Muscle layer of colon (tissue), 2 donors: ENCODE data around the gene TRABD.
A peak's percentile ranks its signal among the peaks of the same experiment; 100 is the strongest.

Experiments
- H3K27ac ChIP-seq: one replicate; pipeline ENCODE4 v1.7.0; 2013; ENCODE audit warnings: low read depth, mild to moderate bottlenecking, low read length, moderate library complexity
- H3K27me3 ChIP-seq, 2 donors: one replicate each; pipeline ENCODE4 v1.7.0; 2013; ENCODE audit warnings: low read length in 2 of 2, mild to moderate bottlenecking in 2 of 2; ENCODE audit not compliant: insufficient read depth in 2 of 2, control insufficient read depth in 1 of 2
- H3K36me3 ChIP-seq: one replicate; pipeline ENCODE4 v1.7.0; 2013; ENCODE audit warnings: mild to moderate bottlenecking, low read length; ENCODE audit not compliant: insufficient read depth
- H3K4me1 ChIP-seq: one replicate; pipeline ENCODE4 v1.7.0; 2013; ENCODE audit warnings: mild to moderate bottlenecking, low read length; ENCODE audit not compliant: insufficient read depth
- H3K4me3 ChIP-seq, 2 donors: one replicate each; pipeline ENCODE4 v1.7.0; 2013; ENCODE audit warnings: low read length in 2 of 2, low read depth in 1 of 2, mild to moderate bottlenecking in 1 of 2, moderate library complexity in 1 of 2
- H3K9ac ChIP-seq: one replicate; pipeline ENCODE4 v1.7.0; 2013; ENCODE audit warnings: low read length
- H3K9me3 ChIP-seq: one replicate; pipeline ENCODE4 v1.7.0; 2013; ENCODE audit warnings: mild to moderate bottlenecking, low read length
- donor health status: abdominal sarcoma.
- donor health status: Adenocarcinoma of cecum.

The TRABD gene

DNA sequence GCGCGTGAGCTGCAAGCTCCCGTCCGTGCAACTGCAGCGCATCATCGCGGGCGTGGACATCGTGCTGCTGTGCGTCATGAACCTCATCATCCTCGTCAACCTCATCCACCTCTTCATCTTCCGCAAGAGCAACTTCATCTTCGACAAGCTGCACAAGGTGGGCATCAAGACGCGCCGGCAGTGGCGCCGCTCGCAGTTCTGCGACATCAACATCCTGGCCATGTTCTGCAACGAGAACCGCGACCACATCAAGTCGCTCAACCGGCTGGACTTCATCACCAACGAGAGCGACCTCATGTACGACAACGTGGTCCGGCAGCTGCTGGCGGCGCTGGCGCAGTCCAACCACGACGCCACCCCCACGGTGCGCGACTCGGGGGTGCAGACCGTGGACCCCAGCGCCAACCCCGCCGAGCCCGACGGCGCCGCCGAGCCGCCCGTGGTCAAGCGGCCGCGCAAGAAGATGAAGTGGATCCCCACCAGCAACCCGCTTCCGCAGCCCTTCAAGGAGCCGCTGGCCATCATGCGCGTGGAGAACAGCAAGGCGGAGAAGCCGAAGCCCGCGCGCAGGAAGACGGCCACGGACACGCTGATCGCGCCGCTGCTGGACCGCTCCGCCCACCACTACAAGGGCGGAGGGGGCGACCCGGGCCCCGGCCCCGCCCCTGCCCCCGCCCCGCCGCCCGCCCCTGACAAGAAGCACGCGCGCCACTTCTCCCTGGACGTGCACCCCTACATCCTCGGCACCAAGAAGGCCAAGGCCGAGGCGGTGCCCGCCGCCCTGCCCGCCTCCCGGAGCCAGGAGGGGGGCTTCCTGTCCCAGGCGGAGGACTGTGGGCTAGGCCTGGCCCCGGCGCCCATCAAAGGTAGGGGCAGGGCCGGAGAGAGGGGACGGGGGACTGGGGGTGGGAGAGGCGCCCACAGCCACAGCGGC is 7.9 kb upstream of the TRABD start:
- Histone ChIP-seq H3K9ac (no peak overlapping the region), H3K4me3 (no peak overlapping the region), H3K27ac (no peak overlapping the region), H3K27me3 (peaks cover 0 to 54% of the 10 kb centered on the region in 2 donors), H3K9me3 (no peaks in the 10 kb centered on the region), H3K4me1 (no peaks in the 10 kb centered on the region), H3K36me3 (no peaks in the 10 kb centered on the region)

- Histone ChIP-seq H3K9ac (no peak overlapping the region), H3K27me3 (peaks cover 0 to 52% of the 10 kb centered on the region in 2 donors), H3K27ac (no peak overlapping the region), H3K4me3 (no peak overlapping the region), H3K36me3 (no peaks in the 10 kb centered on the region), H3K4me1 (peaks cover under 1% of the 10 kb centered on the region), H3K9me3 (no peaks in the 10 kb centered on the region)
Measured at GRCh38 chr22:50178471-50178864, 7.2 kb upstream of the TRABD start.

- Histone ChIP-seq H3K4me3 (no peak overlapping the region), H3K27ac (no peak overlapping the region), H3K9ac (no peak overlapping the region), H3K9me3 (no peaks in the 10 kb centered on the region), H3K36me3 (no peaks in the 10 kb centered on the region), H3K27me3 (peaks cover 0 to 45% of the 10 kb centered on the region in 2 donors), H3K4me1 (peaks cover 7% of the 10 kb centered on the region)
Measured at GRCh38 chr22:50178871-50179869, 6.5 kb upstream of the TRABD start.

DNA sequence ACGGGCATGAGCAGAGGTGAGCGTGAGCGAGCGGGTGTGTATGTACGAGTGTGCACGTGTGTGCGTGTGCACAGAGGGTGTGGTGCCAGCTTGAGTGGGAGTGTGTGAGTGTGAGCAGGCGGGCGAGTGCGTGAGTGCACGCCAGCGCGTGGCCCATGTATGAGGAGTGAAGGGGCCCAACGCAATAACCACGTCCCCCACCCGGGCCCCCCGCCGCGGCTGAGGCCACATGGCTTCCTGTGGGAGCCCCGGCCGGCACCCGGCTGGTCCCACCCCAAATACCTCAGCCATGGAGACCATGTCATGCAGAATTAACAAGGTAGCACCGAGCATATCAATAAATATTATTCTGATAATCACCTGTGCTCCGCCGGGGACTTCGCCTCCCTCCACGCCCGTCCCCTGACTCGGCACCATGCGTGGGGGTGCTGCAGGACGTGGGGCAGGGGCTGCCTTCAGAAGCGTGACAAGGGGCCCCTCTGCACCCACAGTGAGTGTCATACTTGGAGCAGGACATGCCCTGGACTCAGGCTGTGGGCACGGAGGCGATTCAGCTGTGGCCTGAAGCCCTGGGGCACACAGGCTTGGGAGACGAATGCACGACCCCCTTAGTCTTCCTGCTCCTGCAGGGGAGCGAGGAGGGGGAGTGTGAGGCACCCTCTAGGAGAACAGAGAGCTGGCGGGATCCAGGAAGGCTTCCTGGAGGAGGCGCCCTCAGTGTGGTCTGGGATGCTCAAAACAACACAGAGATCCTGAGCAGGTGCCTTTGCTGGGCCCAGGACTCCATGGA is 5.6 kb upstream of the TRABD start:
- peaks cover 12% of the 10 kb centered on the region for H3K4me1 ChIP-seq

GRCh38 chr22:50180727-50181521 is 4.8 kb upstream of the TRABD start:
- Histone ChIP-seq H3K27ac (no peak overlapping the region), H3K36me3 (no peaks in the 10 kb centered on the region), H3K27me3 (peaks cover 0 to 42% of the 10 kb centered on the region in 2 donors), H3K4me1 (peaks cover 12% of the 10 kb centered on the region), H3K9me3 (no peaks in the 10 kb centered on the region), H3K9ac (no peak overlapping the region), H3K4me3 (no peak overlapping the region)

More for the DNA sequence above, 5.6 kb upstream of the TRABD start:
- Histone ChIP-seq H3K9me3 (no peaks in the 10 kb centered on the region), H3K36me3 (no peaks in the 10 kb centered on the region), H3K4me3 (no peak overlapping the region), H3K9ac (no peak overlapping the region), H3K27me3 (peaks cover 0 to 45% of the 10 kb centered on the region in 2 donors), H3K27ac (no peak overlapping the region)

DNA sequence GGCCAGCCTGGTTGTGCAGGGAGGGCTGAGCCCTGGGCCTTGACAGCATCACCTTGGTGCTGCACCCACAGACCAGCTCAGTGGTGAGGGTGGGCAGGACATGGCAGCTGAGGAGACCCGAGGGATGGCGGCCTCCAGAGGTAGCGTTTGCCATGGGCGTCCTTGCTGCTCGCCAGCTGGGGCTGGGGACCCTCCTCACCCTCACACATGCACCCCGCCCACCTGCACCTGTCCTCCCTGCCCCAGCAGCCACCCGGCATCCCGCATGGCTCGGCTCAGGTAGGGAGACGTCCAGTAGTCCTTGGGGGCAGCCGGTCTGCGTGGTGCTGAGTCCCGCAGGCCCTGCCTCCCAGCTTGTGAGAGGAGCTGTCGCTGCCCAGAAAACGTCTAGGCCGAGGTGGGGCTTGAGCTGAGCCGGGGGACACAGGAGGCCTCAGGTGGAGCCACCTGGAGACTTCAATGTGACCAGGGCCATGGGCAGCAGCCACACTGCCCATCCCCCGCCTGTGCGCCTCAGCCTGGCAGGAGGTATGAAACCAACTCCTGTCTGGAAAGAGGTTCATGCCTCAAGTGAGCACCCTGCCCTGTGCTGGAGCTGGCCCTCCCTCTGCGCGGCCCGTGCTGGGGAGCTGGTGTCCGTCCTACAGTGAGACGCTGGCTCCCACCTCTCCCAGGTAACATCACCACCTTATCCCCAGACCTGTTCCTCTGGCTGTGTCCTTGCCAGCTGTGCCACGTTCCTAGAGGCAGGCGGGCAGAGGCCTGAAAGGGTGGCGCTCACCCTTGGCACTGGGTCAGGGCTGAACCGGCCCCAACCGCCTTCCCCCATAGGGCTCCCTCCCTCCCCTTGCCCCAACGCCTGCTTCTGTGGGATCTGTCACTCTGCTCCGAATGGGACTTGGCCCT is 3.3 kb upstream of the TRABD start:
- no peak overlapping the region for H3K4me3 ChIP-seq
- H3K27ac ChIP-seq = no peak overlapping the region
- H3K9ac ChIP-seq = no peak overlapping the region
- H3K4me1 ChIP-seq = peaks cover 21% of the 10 kb centered on the region
- H3K27me3 ChIP-seq = peaks cover 0 to 28% of the 10 kb centered on the region in 2 donors
- H3K36me3 ChIP-seq = no peaks in the 10 kb centered on the region
- no peaks in the 10 kb centered on the region for H3K9me3 ChIP-seq

DNA sequence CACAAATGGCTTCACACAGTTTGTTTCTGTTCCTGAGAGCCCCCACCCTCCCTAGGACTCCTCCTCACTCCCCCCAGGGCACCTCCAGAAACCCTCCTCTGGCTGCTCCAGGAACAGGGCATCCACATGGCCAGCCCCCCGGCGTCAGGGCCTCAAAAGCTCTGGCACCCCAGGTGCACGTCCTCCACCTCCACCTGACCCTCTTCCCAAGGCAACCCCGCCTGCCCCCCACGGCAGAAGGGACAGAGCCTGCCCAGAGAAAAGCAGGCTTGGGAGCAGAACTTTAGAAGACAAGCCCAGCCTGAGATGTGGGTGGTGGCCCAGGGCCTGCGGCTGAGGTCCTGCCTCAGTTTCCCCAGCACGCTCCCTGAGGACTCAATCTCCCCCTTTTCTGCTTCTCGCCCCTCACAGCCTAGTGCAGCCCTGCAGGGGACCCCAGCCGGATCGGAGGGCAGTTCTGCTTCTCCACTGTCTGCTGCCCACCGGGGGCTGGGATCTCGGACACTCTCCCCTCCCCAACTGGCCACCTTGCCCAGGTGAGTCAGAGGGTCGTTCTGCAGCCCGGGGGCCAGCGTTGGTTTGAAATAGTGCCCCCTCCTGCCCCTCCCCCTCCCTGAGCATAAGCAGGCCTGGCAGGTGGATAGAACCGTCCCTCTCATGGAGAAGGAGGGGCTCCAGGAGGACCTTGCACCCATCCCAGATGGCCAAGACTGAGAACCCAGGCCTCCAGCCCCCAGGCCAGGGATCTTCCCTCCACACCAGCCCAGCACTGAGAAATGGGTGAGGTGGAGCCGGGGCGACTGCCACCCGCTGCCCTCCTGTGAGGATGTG is 2.4 kb upstream of the TRABD start:
- H3K27ac ChIP-seq = peak overlapping the region; percentile 12
- H3K9ac ChIP-seq = no peak overlapping the region
- H3K27me3 ChIP-seq = peaks cover 0 to 20% of the 10 kb centered on the region in 2 donors
- no peak overlapping the region for H3K4me3 ChIP-seq
- H3K9me3 ChIP-seq = no peaks in the 10 kb centered on the region
- H3K36me3 ChIP-seq = no peaks in the 10 kb centered on the region
- H3K4me1 ChIP-seq = peaks cover 21% of the 10 kb centered on the region

DNA sequence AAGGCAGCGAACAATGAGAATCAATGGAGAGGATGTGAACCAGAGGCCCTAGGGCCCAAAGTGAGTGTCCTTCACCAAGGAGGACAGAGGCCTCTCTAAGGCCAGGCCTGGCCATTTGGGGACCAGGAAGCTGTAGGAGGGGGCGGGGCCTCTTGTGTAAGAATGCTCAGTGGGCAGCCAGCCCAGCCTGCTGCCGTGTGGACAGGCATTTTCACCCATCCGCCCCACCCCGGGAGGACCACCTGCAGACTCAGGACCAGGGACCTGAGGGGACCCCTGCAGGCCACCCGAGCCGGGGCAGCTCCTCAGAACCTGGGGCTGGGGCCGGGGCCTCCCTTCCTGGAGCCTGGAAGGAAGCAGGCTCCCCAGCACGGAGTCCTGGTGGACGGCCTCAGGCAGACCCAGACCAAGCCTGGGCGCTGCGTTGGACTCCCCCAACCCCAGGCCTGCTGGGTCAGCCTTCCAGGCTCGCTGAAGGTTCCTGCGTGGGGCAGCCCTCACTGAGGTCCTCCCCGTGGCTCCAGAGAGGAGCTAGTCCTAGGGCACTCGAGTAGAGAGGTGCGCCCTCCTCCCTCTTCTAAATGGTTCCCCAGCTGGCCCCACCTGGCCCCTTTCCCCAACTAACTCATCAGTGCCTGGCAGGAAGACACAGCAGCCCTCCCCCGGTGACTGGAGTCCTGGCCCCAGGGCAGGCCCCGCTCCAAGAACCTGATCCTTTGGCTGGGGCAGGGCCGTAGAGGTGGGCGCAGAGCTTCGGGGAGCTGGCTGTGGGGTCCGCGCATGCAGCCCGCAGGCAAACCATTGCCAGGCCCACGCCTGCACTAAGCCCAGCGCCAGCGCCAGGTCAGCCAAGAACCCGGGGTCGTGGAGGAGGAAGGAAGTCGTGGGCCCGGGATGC is 1.5 kb upstream of the TRABD start:
- Histone ChIP-seq H3K27me3 (peaks cover 0 to 11% of the 10 kb centered on the region in 2 donors), H3K36me3 (no peaks in the 10 kb centered on the region), H3K9me3 (no peaks in the 10 kb centered on the region), H3K4me1 (peaks cover 22% of the 10 kb centered on the region), H3K27ac (peak overlapping the region; percentile 12), H3K9ac (no peak overlapping the region), H3K4me3 (no peak overlapping the region)
